ENCODE data around the gene ADAM21.
"Not testable (repeated sequence)": the region's sequence is repeated elsewhere in the genome, so short reads cannot be mapped to it uniquely, and the experiment has no call there.

- TF ChIP-seq CTCF (IDR thresholded peaks at IDR 0.05; ENCODE audit: low read depth, low read length, poor library complexity, severe bottlenecking); EZH2phosphoT487 (IDR thresholded peaks at IDR 0.05; ENCODE audit: borderline replicate concordance, low read length): not testable (repeated sequence)
Measured at GRCh38 chr14:70406216-70406615, 45.8 kb upstream of the ADAM21 start.

All from DOHH2 (cell line).